Esophagus mucosa (tissue), 1 donor: ENCODE results near the gene SCYGR7. TPM values are rescaled to one million over a fixed set of nuclear protein-coding genes. Genes with fewer than 3 reads are reported as not detected.

ENCODE experiments used
- ATAC-seq: fragments of 200-7000 bp; cut with Tn5 transposase; one replicate; pipeline ENCODE4 v1.9.1; 2020
- total RNA-seq: library from RNA; stranded (reverse); gene quantifications from one replicate; pipeline ENCODE4 v1.2.4, GENCODE V29; 2023
- donor health status: DM: yes; HTN: yes; CAD: no.

The SCYGR7 gene
- total RNA-seq, 1 donor from 2014 or later: not detected

- peak; percentile 99 for ATAC-seq
Observed at GRCh38 chr2:227759411-227760118, 31.4 kb downstream of the SCYGR7 start.

- no peak for ATAC-seq
Observed at GRCh38 chr2:227761740-227762476, 33.8 kb downstream of the SCYGR7 start.

DNA sequence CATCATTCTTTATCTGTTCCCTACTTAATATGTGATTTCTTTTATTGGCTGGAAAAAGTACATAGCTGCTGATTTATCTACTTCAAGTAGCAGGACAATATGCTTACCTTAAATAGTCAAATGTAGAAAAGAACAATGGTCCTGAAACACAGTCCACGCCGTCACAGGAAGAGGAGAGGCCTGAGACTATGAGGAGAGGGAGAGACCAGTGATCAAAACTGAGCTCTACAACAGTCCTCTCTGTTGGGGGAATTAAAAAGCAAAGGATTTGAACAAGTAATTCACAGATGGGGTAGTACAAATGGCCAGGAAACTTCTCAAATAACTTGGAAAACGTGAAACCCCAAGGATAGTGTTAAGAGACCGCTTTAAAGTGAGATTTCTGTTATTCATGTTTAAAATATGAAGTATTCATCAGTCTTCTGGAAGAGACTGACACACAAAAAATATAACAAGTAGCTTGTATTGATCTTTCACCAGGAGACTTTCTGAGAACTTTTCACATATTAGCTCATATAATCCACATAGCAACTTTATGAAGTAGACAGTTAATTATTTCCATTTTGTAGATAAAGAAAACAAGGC is 37.7 kb downstream of the SCYGR7 start:
- ATAC-seq: no peak

DNA sequence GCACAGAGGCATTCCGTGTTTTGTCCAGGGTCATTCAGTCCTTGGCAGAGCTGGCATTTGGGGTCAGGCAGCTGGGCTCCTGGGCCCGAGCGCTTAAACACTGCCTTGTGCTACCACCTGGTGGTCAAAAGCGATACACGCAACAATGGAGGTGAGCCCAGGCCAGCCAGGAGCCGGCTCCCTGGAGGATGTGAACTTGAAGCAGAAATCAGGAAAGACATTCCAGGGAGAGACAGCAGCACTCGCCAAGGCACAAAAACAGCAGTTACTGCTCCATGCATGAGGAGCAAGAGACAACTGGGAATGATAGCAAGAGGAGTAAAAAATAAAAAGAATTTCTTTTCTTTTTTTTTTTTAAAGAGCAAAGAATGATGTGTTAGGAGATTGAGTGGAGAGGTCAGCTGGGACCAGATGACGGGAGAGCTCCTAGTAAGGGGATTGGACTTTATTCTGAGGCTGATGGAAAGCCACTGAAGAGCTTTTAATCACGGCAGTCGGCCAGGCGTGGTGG is 38.3 kb downstream of the SCYGR7 start:
- ATAC-seq: peak; percentile 89

DNA sequence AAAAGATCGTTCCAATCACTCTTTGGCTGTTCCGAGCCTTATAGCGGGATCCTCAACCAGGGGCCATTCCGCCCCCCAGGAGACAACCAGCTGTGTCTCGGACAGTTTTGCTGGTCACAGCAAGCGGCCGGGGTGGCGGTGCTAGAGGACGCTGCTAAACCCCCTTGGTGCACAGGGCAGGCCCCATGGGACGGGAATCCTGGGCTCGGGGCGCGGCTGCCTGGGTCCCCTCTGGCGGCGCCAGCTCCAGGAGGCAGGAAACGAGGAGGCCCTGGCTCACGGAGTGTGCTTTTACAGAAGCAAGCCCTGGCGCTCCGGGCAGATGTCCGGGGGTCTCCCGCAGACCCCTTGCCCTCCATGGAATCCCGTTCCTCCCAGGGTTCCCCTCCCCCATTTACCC is 39.7 kb downstream of the SCYGR7 start:
- no peak for ATAC-seq

DNA sequence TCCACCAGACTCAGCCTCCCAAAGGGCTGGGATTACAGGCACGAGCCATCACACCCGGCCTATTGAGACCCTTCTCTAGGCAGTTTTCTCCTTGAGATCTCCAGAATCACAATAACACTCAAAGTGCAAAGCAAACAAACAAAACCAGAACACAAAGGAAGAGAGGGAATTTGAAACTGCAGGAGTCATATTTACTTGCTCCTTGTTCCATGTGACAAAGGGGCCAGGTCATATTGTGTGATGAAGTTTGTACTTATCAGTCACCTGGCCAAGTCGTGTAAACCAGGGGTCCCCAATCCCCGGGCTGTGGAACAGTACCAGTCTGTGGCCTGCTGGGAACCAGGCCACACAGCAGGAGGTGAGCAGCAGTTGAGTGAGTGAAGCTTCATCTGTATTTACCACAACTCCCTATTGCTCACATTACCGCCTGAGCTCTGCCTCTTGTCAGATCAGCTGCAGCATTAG is 44.1 kb downstream of the SCYGR7 start:
- ATAC-seq: no peak

DNA sequence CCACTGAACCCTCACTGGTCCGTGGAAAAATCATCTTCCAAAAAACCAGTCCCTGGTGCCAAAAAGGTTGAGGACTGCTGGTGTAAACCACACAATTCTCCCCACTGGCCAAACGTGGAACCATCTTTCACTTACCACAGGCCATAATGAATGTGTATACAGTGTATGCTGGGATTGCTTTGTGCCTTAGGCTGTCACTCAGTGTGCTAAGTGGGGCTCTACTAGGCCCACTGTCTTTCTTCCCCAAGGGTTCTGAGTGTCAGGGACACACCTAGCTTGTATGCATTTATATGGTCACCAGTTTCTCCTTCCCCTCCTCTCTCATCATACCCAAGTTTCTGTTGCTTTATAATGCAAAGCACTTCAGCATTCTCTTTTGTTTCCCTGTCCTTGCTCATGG is 44.8 kb downstream of the SCYGR7 start:
- no peak for ATAC-seq

DNA sequence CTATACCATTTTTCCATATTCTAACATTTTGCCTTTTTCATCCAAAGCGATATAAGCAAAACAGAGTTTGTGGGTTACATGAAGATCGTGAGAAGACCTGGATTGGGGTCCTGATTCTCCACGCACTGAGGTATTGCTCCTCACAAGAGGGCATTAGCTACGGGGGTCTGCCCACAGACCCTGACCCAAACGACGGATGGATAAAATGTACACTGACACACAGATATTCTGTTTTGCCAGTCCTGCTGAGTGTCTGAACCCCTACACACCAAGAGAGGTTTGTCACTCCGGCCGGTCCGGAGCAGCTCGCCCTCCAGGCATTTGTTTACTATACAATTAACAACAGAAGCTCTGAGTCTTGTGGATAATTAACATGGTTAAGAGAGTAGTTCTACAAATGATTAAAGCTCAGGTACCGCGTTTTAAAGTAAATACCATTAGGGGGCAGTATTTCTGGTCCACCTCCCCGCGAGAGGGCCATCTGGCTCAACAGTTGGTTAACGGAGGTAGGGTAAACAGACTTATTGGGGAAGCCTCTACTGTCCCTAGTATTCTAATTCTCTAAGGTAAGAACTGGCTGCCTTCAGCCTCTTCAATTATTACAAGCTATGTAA is 46.0 kb downstream of the SCYGR7 start:
- no peak for ATAC-seq

- ATAC-seq: no peak
Observed at GRCh38 chr2:227774895-227775842, 47.0 kb downstream of the SCYGR7 start.

Other genes with a start within 250 kb of the SCYGR7 start
- not detected for gene SCYGR2, start 129.4 kb upstream of the SCYGR7 start, total RNA-seq
- not detected for gene SCYGR3, start 113.5 kb upstream of the SCYGR7 start, total RNA-seq
- not detected for gene SCYGR4, start 110.8 kb upstream of the SCYGR7 start, total RNA-seq
- not detected for gene SCYGR5, start 61.5 kb upstream of the SCYGR7 start, total RNA-seq
- gene SLC19A3, start 10.3 kb upstream of the SCYGR7 start, total RNA-seq: 1.5 TPM
- gene SCYGR6, start 3.6 kb upstream of the SCYGR7 start, total RNA-seq: not detected
- not detected for gene SCYGR8, start 17.6 kb downstream of the SCYGR7 start, total RNA-seq
- 2.8 TPM for gene CCL20, start 85.5 kb downstream of the SCYGR7 start, total RNA-seq
- gene DAW1, start 143.3 kb downstream of the SCYGR7 start, total RNA-seq: not detected